Activated T-cell treated with anti-CD3 and anti-CD28 coated beads, Interleukin-2, amount 50 U/mL, for 4 hours (primary cell): Measurements from ENCODE around the gene RPP25L. TPM values are rescaled to one million over a fixed set of nuclear protein-coding genes. Genes with fewer than 3 reads are reported as not detected.

Experiments
- ATAC-seq, 2 donors: fragments of 200-7000 bp; cut with Tn5 transposase; one replicate each; pipeline ENCODE4 v1.10.0; 2021
- DNase-seq: peaks from one replicate; pipeline ENCODE4 v3.0.0-alpha.2; 2020
- H3K27me3 Mint-ChIP-seq: one replicate; pipeline ENCODE4 v1.8.0; 2021; ENCODE audit warnings: low read depth, mixed read lengths
- H3K36me3 Mint-ChIP-seq: one replicate; pipeline ENCODE4 v1.8.0; 2022; ENCODE audit warnings: mixed read lengths; ENCODE audit not compliant: insufficient read depth
- H3K4me1 Mint-ChIP-seq: one replicate; pipeline ENCODE4 v1.8.0; 2021; ENCODE audit warnings: low read depth, mixed read lengths
- H3K4me3 Mint-ChIP-seq: one replicate; pipeline ENCODE4 v1.8.0; 2021; ENCODE audit warnings: mild to moderate bottlenecking, moderate library complexity, mixed read lengths
- H3K9me3 Mint-ChIP-seq: one replicate; pipeline ENCODE4 v1.8.0; 2021; ENCODE audit warnings: mixed read lengths
- total RNA-seq, 3 donors: library from RNA; stranded (reverse); gene quantifications; one replicate each; pipeline ENCODE4 v1.2.1, GENCODE V29; 2021

The RPP25L gene
- total RNA-seq, 3 donors from 2014 or later: 26.6 to 30.2 (median 29.9) TPM

- no peaks in the 10 kb centered on the region for H3K4me1 Mint-ChIP-seq
Measured at GRCh38 chr9:34565856-34566255, 46.0 kb downstream of the RPP25L start.

GRCh38 chr9:34564617-34565016 is 47.3 kb downstream of the RPP25L start:
- DNase-seq: no peak
- no peaks in the 10 kb centered on the region for H3K36me3 Mint-ChIP-seq
- no peaks in the 10 kb centered on the region for H3K4me1 Mint-ChIP-seq
- H3K9me3 Mint-ChIP-seq: peaks cover 3% of the 10 kb centered on the region
- no peak overlapping the region for H3K4me3 Mint-ChIP-seq
- H3K27me3 Mint-ChIP-seq: peaks cover 40% of the 10 kb centered on the region
- ATAC-seq: no peak

More at GRCh38 chr9:34565856-34566255, 46.0 kb downstream of the RPP25L start:
- no peak for DNase-seq
- no peaks in the 10 kb centered on the region for H3K36me3 Mint-ChIP-seq
- peaks cover 3% of the 10 kb centered on the region for H3K9me3 Mint-ChIP-seq
- ATAC-seq: no peak
- peaks cover 36% of the 10 kb centered on the region for H3K27me3 Mint-ChIP-seq
- H3K4me3 Mint-ChIP-seq: no peak overlapping the region

GRCh38 chr9:34563262-34563661 is 48.6 kb downstream of the RPP25L start:
- DNase-seq: no peak
- no peak for ATAC-seq
- H3K9me3 Mint-ChIP-seq: peaks cover 3% of the 10 kb centered on the region

GRCh38 chr9:34562135-34562745 is 49.7 kb downstream of the RPP25L start:
- H3K4me1 Mint-ChIP-seq: no peaks in the 10 kb centered on the region
- no peaks in the 10 kb centered on the region for H3K36me3 Mint-ChIP-seq
- peaks cover 49% of the 10 kb centered on the region for H3K27me3 Mint-ChIP-seq
- H3K4me3 Mint-ChIP-seq: no peak overlapping the region
- DNase-seq (no peak), ATAC-seq (no peak)
- peaks cover 3% of the 10 kb centered on the region for H3K9me3 Mint-ChIP-seq

More at GRCh38 chr9:34563262-34563661, 48.6 kb downstream of the RPP25L start:
- H3K4me3 Mint-ChIP-seq: no peak overlapping the region
- H3K36me3 Mint-ChIP-seq: no peaks in the 10 kb centered on the region
- no peaks in the 10 kb centered on the region for H3K4me1 Mint-ChIP-seq
- H3K27me3 Mint-ChIP-seq: peaks cover 45% of the 10 kb centered on the region

GRCh38 chr9:34560599-34561214 is 51.2 kb downstream of the RPP25L start:
- Mint-ChIP-seq H3K4me3 (no peak overlapping the region), H3K4me1 (no peaks in the 10 kb centered on the region), H3K27me3 (peaks cover 46% of the 10 kb centered on the region), H3K9me3 (peaks cover 3% of the 10 kb centered on the region), H3K36me3 (no peaks in the 10 kb centered on the region)
- no peak for DNase-seq
- ATAC-seq: no peak

Other genes with a start within 250 kb of the RPP25L start
- 1 to 10 TPM in 1 of 3 donors, under 1 TPM in 2; 0.60 to 1.8 (median 0.87) TPM for gene MYORG, start 235.2 kb downstream of the RPP25L start, total RNA-seq
- gene FAM219A, start 153.5 kb downstream of the RPP25L start, total RNA-seq: 10 to 100 TPM; 23.1 to 31.2 (median 26.4) TPM
- gene DNAI1, start 153.3 kb downstream of the RPP25L start, total RNA-seq: not detected
- not detected for gene ENHO, start 89.1 kb downstream of the RPP25L start, total RNA-seq
- under 1 TPM in 1 of 3 donors, not detected in 2; 0.18 TPM for gene CNTFR, start 22.4 kb downstream of the RPP25L start, total RNA-seq
- 10 to 100 TPM; 58.8 to 69.2 (median 64.2) TPM for gene DCTN3, start 8.4 kb upstream of the RPP25L start, total RNA-seq
- gene ARID3C, start 17.0 kb upstream of the RPP25L start, total RNA-seq: not detected
- gene SIGMAR1, start 25.7 kb upstream of the RPP25L start, total RNA-seq: 100 to 1,000 TPM; 120 to 128 (median 123) TPM
- gene GALT, start 34.6 kb upstream of the RPP25L start, total RNA-seq: 10 to 100 TPM; 29.8 to 37.7 (median 30.3) TPM
- gene IL11RA, start 40.1 kb upstream of the RPP25L start, total RNA-seq: 10 to 100 TPM in 1 of 3 donors, 1 to 10 TPM in 2; 7.7 to 10.4 (median 8.8) TPM
- under 1 TPM; 0.24 to 0.43 (median 0.26) TPM for gene CCL27, start 50.6 kb upstream of the RPP25L start, total RNA-seq
- gene CCL19, start 79.2 kb upstream of the RPP25L start, total RNA-seq: 1 to 10 TPM in 2 of 3 donors, under 1 TPM in 1; 0.82 to 1.1 (median 1.0) TPM
- not detected for gene CCL21, start 98.0 kb upstream of the RPP25L start, total RNA-seq